ENCODE data around the gene TMEM156. TPM values are rescaled to one million over a fixed set of nuclear protein-coding genes. Genes with fewer than 3 reads are reported as not detected.

Gene TMEM156
- total RNA-seq, 2 donors from 2014 or later: 0.27 to 0.51 TPM

- Histone ChIP-seq H3K4me1 (replicated peaks) (no peaks in the 10 kb centered on the region), H3K4me3 (no peak overlapping the region), H3K27me3 (replicated peaks; ENCODE audit: insufficient read depth) (no peaks in the 10 kb centered on the region), H3K36me3 (no peaks in the 10 kb centered on the region), H3K27ac (no peak overlapping the region), H3K9me3 (no peaks in the 10 kb centered on the region)
- DNase-seq (ENCODE audit: low spot score): no peak
- TF ChIP-seq CTCF (IDR thresholded peaks at IDR 0.05) (no peak), POLR2AphosphoS5 (IDR thresholded peaks at IDR 0.05) (no peak), POLR2A (IDR thresholded peaks at IDR 0.05) (no peak)
- intact Hi-C loops (cut with DNase I): no loop called here
- WGBS: 81% methylated on average over 2 of the region's 2 CpGs
These were observed 34.8 kb upstream of the TMEM156 start for GRCh38 chr4:39067031-39067430.

GRCh38 chr4:39066371-39066770 lies 34.2 kb upstream of the TMEM156 start:
- Histone ChIP-seq H3K4me1 (replicated peaks) (no peaks in the 10 kb centered on the region), H3K4me3 (no peak overlapping the region), H3K27me3 (replicated peaks; ENCODE audit: insufficient read depth) (no peaks in the 10 kb centered on the region), H3K27ac (no peak overlapping the region), H3K36me3 (no peaks in the 10 kb centered on the region), H3K9me3 (no peaks in the 10 kb centered on the region)
- WGBS: 91% methylated on average over 2 of the region's 2 CpGs
- DNase-seq (ENCODE audit: low spot score): no peak
- TF ChIP-seq CTCF (IDR thresholded peaks at IDR 0.05) (no peak), POLR2AphosphoS5 (IDR thresholded peaks at IDR 0.05) (no peak), POLR2A (IDR thresholded peaks at IDR 0.05) (no peak)
- intact Hi-C loops (cut with DNase I): no loop called here

GRCh38 chr4:39063430-39063829 lies 31.2 kb upstream of the TMEM156 start:
- intact Hi-C loops (cut with DNase I): no loop called here
- Histone ChIP-seq H3K4me1 (replicated peaks) (no peaks in the 10 kb centered on the region), H3K27me3 (replicated peaks; ENCODE audit: insufficient read depth) (no peaks in the 10 kb centered on the region), H3K4me3 (no peak overlapping the region), H3K36me3 (no peaks in the 10 kb centered on the region), H3K9me3 (no peaks in the 10 kb centered on the region), H3K27ac (no peak overlapping the region)
- no peak for TF ChIP-seq POLR2AphosphoS5 (IDR thresholded peaks at IDR 0.05)
- TF ChIP-seq CTCF (IDR thresholded peaks at IDR 0.05): no peak
- TF ChIP-seq POLR2A (IDR thresholded peaks at IDR 0.05): no peak
- no peak for DNase-seq (ENCODE audit: low spot score)

- no peaks in the 10 kb centered on the region for H3K9me3 ChIP-seq
- 72% methylated on average over 4 of the region's 4 CpGs for WGBS
These were observed 30.5 kb upstream of the TMEM156 start for GRCh38 chr4:39062770-39063097.

More at GRCh38 chr4:39062770-39063097, 30.5 kb upstream of the TMEM156 start:
- no peaks in the 10 kb centered on the region for H3K27me3 ChIP-seq (replicated peaks; ENCODE audit: insufficient read depth)
- TF ChIP-seq POLR2AphosphoS5 (IDR thresholded peaks at IDR 0.05) (no peak), CTCF (IDR thresholded peaks at IDR 0.05) (no peak), POLR2A (IDR thresholded peaks at IDR 0.05) (no peak)
- intact Hi-C loops (cut with DNase I): no loop called here
- no peaks in the 10 kb centered on the region for H3K4me1 ChIP-seq (replicated peaks)
- no peak overlapping the region for H3K4me3 ChIP-seq
- DNase-seq (ENCODE audit: low spot score): no peak
- no peak overlapping the region for H3K27ac ChIP-seq
- no peaks in the 10 kb centered on the region for H3K36me3 ChIP-seq
